Measurements from ENCODE around the gene CD81. TPM values are rescaled to one million over a fixed set of nuclear protein-coding genes. Genes with fewer than 3 reads are reported as not detected.

Gene CD81
- total RNA-seq, 1 experiment from 2014 or later = 296 TPM

GRCh38 chr11:2392241-2392959 lies 15.3 kb downstream of the CD81 start:
- ChIA-PET RAD21 (ENCODE audit: low non-redundant PET in 1 of 2, low total read pairs in 2 of 2, uncharacterized antibody in 2 of 2, unreplicated experiment in 2 of 2) (no interaction called here), POLR2A (no interaction called here), CTCF (no interaction called here)
- Histone ChIP-seq H4K20me1 (ENCODE audit: insufficient read depth) (no peaks in the 10 kb centered on the region), H3K27ac (ENCODE audit: low read depth, low read length) (no peak overlapping the region), H3K4me3 (replicated peaks in 1 of 2; ENCODE audit: low read depth in 1 of 2, low read length in 2 of 2) (no peak overlapping the region), H3K79me2 (ENCODE audit: insufficient read depth, low read length) (peaks cover 71% of the 10 kb centered on the region), H3K4me1 (ENCODE audit: control insufficient read depth in 1 of 2, insufficient read depth in 2 of 2, low read length in 2 of 2) (peaks cover 6 to 27% of the 10 kb centered on the region in 2 experiments), H3K36me3 (ENCODE audit: control insufficient read depth in 1 of 2, insufficient read depth in 2 of 2, low read length in 2 of 2) (peaks cover 13% of the 10 kb centered on the region in 2 experiments; a peak in 3 of 4 replicates), H2AFZ (ENCODE audit: low read depth, low read length, poor library complexity, severe bottlenecking) (no peak overlapping the region), H3K4me2 (ENCODE audit: low read length) (no peak overlapping the region), H3K27me3 (ENCODE audit: insufficient read depth, low read length) (no peaks in the 10 kb centered on the region), H3K9ac (ENCODE audit: low read length) (no peak overlapping the region), H3K9me2 (ENCODE audit: insufficient read depth) (no peaks in the 10 kb centered on the region), H3K9me3 (ENCODE audit: control insufficient read depth in 1 of 2, insufficient read depth in 1 of 2, low read depth in 1 of 2, low read length in 2 of 2) (no peaks in the 10 kb centered on the region)
- intact Hi-C loops (cut with micrococcal nuclease) = no loop called here
- DNase-seq (ENCODE audit: low read depth, low spot score) (no peak), ATAC-seq (no peak)
- BruUV-seq (replicated peaks) = no TSS peak
- TF ChIP-seq POLR2AphosphoS5 (IDR thresholded peaks at IDR 0.05; ENCODE audit: low read depth, low read length) (no peak), FOSL1 (IDR thresholded peaks at IDR 0.05; ENCODE audit: low read depth) (no peak), ELF1 (IDR thresholded peaks at IDR 0.05; ENCODE audit: borderline replicate concordance, low read depth) (no peak), ZNF274 (IDR thresholded peaks at IDR 0.05; ENCODE audit: low read depth, low read length) (no peak), POLR2A (IDR thresholded peaks at IDR 0.05; ENCODE audit: borderline replicate concordance, extremely low read depth, insufficient read depth, insufficient read length) (no peak), JUND (IDR thresholded peaks at IDR 0.05) (no peak), ZBTB33 (IDR thresholded peaks at IDR 0.05; ENCODE audit: extremely low read depth, insufficient replicate concordance, low read length) (no peak), EGR1 (IDR thresholded peaks at IDR 0.05; ENCODE audit: low read depth) (no peak), RAD21 (IDR thresholded peaks at IDR 0.05; ENCODE audit: low read depth) (no peak), YY1 (IDR thresholded peaks at IDR 0.05; ENCODE audit: extremely low read depth, insufficient replicate concordance, low read depth, low read length) (no peak), CEBPB (IDR thresholded peaks at IDR 0.05; ENCODE audit: low read depth) (no peak), EZH2 (IDR thresholded peaks at IDR 0.05) (no peak), TCF7L2 (IDR thresholded peaks at IDR 0.05; ENCODE audit: borderline replicate concordance, extremely low read depth, insufficient read depth, insufficient read length) (no peak), REST (IDR thresholded peaks at IDR 0.05; ENCODE audit: low read depth) (no peak), CBX3 (IDR thresholded peaks at IDR 0.05; ENCODE audit: low read depth) (no peak), SRF (IDR thresholded peaks at IDR 0.05; ENCODE audit: low read depth) (no peak)
- TF ChIP-seq, protein P1, sequence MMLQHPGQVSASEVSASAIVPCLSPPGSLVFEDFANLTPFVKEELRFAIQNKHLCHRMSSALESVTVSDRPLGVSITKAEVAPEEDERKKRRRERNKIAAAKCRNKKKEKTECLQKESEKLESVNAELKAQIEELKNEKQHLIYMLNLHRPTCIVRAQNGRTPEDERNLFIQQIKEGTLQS (IDR thresholded peaks at IDR 0.05) = no peak
- TF ChIP-seq, protein P2, sequence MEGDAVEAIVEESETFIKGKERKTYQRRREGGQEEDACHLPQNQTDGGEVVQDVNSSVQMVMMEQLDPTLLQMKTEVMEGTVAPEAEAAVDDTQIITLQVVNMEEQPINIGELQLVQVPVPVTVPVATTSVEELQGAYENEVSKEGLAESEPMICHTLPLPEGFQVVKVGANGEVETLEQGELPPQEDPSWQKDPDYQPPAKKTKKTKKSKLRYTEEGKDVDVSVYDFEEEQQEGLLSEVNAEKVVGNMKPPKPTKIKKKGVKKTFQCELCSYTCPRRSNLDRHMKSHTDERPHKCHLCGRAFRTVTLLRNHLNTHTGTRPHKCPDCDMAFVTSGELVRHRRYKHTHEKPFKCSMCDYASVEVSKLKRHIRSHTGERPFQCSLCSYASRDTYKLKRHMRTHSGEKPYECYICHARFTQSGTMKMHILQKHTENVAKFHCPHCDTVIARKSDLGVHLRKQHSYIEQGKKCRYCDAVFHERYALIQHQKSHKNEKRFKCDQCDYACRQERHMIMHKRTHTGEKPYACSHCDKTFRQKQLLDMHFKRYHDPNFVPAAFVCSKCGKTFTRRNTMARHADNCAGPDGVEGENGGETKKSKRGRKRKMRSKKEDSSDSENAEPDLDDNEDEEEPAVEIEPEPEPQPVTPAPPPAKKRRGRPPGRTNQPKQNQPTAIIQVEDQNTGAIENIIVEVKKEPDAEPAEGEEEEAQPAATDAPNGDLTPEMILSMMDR (IDR thresholded peaks at IDR 0.05 in 2 of 3, conservative IDR thresholded peaks at IDR 0.05 in 1 of 3; ENCODE audit: borderline replicate concordance in 1 of 3, insufficient read depth in 1 of 3, low read depth in 2 of 3, low read length in 2 of 3) = no peak
- TF ChIP-seq, protein P3, sequence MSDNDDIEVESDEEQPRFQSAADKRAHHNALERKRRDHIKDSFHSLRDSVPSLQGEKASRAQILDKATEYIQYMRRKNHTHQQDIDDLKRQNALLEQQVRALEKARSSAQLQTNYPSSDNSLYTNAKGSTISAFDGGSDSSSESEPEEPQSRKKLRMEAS (IDR thresholded peaks at IDR 0.05) = no peak

Data from HCT116 (cell line).